Small intestine (tissue), 16 donors: ENCODE measurements around the gene FASTKD3. TPM values are rescaled to one million over a fixed set of nuclear protein-coding genes. Genes with fewer than 3 reads are reported as not detected.
A peak's percentile ranks its signal among the peaks of the same experiment; 100 is the strongest.
"Not testable (repeated sequence)": the region's sequence is repeated elsewhere in the genome, so short reads cannot be mapped to it uniquely, and the experiment has no call there.

Experiments
- DNase-seq, 2 donors: peaks; one replicate each; pipeline versions ENCODE4 v3.0.0 to v3.0.0-alpha.2; 2013
- FAIRE-seq: peaks from 2 replicates; lab custom pipeline; 2012; peaks lifted over from hg19 to GRCh38; lab: Jason Lieb, UNC
- H3K27ac ChIP-seq, 3 donors: one replicate each; pipeline ENCODE4 v1.5.1; 2013; ENCODE audit warnings: low read length in 2 of 3, mild to moderate bottlenecking in 2 of 3, control low read depth in 1 of 3, inconsistent platforms in 1 of 3, low read depth in 1 of 3, moderate library complexity in 1 of 3
- H3K27me3 ChIP-seq, 3 donors: one replicate each; pipeline ENCODE4 v1.6.1; 2013; ENCODE audit warnings: low read length in 3 of 3, inconsistent platforms in 1 of 3; ENCODE audit not compliant: control insufficient read depth in 3 of 3, insufficient read depth in 3 of 3
- H3K36me3 ChIP-seq, 3 donors: one replicate each; pipeline ENCODE4 v1.6.1; 2013; ENCODE audit warnings: low read length in 3 of 3, inconsistent platforms in 1 of 3, low read depth in 1 of 3, mild to moderate bottlenecking in 1 of 3, moderate library complexity in 1 of 3; ENCODE audit not compliant: control insufficient read depth in 3 of 3, insufficient read depth in 2 of 3
- H3K4me1 ChIP-seq, 3 donors: one replicate each; pipeline ENCODE4 v1.6.1; 2013; ENCODE audit warnings: low read length in 2 of 3, inconsistent platforms in 1 of 3, low read depth in 1 of 3, mild to moderate bottlenecking in 1 of 3, moderate library complexity in 1 of 3; ENCODE audit not compliant: control insufficient read depth in 3 of 3, insufficient read depth in 2 of 3
- H3K4me3 ChIP-seq, 3 donors: one replicate each; pipeline ENCODE4 v1.5.1; 2013; ENCODE audit warnings: low read length in 3 of 3, control low read depth in 1 of 3, inconsistent platforms in 1 of 3, low read depth in 1 of 3, mild to moderate bottlenecking in 1 of 3, moderate library complexity in 1 of 3
- H3K9me3 ChIP-seq, 2 donors: one replicate each; pipeline ENCODE4 v1.6.1; 2013; ENCODE audit warnings: low read depth in 1 of 2, low read length in 1 of 2; ENCODE audit not compliant: control insufficient read depth in 2 of 2, insufficient read depth in 1 of 2
- WGBS, 3 donors: extraction: QIAGEN DNeasy Blood & Tissue Kit; methylation state at CpG; one replicate each; pipeline ENCODE4 v1.1.7; 2013; 5-methylcytosine and 5-hydroxymethylcytosine counted together
- long read RNA-seq, 10 donors: transcript quantifications; one replicate each; lab custom pipeline, GENCODE V29; 2026
- polyA plus RNA-seq, 4 donors: library from polyadenylated mRNA; stranded (reverse) in 3 of 4; unstranded in 1 of 4; fragments of 200-250 nt in 3 of 4; fragments of 120-200 nt in 1 of 4; gene quantifications; one replicate each; pipeline versions ENCODE4 v1.2.1 to v1.2.3, GENCODE V29; 2013
- donor health status: healthy with polysubstance abuse.
- donor health status: control.
- donor health status: control.
- donor health status: Bipolar disorder and iron deficiency.
- donor health status: healthy.

The FASTKD3 gene
- polyA plus RNA-seq: 10 to 100 TPM; 11.7 to 28.9 (median 17.9) TPM
- long read RNA-seq, donor 1, partial matches to known transcripts: 0 of 4 reads
- long read RNA-seq, donor 1, other reads (novel, unspliced or antisense): 0 of 4 reads
- long read RNA-seq, donor 2, partial matches to known transcripts: 0 of 1 reads
- long read RNA-seq, donor 2, other reads (novel, unspliced or antisense): 0 of 1 reads
- long read RNA-seq, donor 3: 0 reads
- long read RNA-seq, donor 4: 0 reads
- long read RNA-seq, donor 5, partial matches to known transcripts: 0 of 1 reads
- long read RNA-seq, donor 5, other reads (novel, unspliced or antisense): 0 of 1 reads
- long read RNA-seq, donor 6: 0 reads
- long read RNA-seq, donor 7, partial matches to known transcripts: 0 of 3 reads
- long read RNA-seq, donor 7, other reads (novel, unspliced or antisense): 0 of 3 reads
- long read RNA-seq, donor 8: 0 reads
- long read RNA-seq, donor 9: 0 reads
- long read RNA-seq, donor 10, partial matches to known transcripts: 0 of 2 reads
- long read RNA-seq, donor 10, other reads (novel, unspliced or antisense): 0 of 2 reads

GRCh38 chr5:7868773-7869473, at the start of gene FASTKD3, which contains the start of gene MTRR:
Gene FASTKD3 (minus strand): TSS chr5:7869031. CDS start chr5:7868083, 948 bp downstream.
Gene MTRR (plus strand): TSS chr5:7869148. CDS start chr5:7870795, 1,647 bp downstream.
- no peaks in the 10 kb centered on the region for H3K27me3 ChIP-seq
- WGBS, 3 donors: 0 to 1% (median 0%) methylated on average over 74 to 83 of the region's 83 CpGs
- no peaks in the 10 kb centered on the region for H3K9me3 ChIP-seq
- peak within 1 kb of the TSS; percentile 83 to 91 (median 91) for H3K4me3 ChIP-seq
- peak; percentile 94 to 95 for DNase-seq
- H3K4me1 ChIP-seq: peaks cover 7 to 24% (median 11%) of the 10 kb centered on the region in 3 donors
- peaks cover 2 to 8% (median 2%) of the 10 kb centered on the region in 3 donors for H3K36me3 ChIP-seq
- H3K27ac ChIP-seq: peak within 1 kb of the TSS; percentile 49 to 88 (median 68)
- FAIRE-seq: no peak

GRCh38 chr5:7917130-7918123, 48.6 kb upstream of the FASTKD3 start:
- no peak for FAIRE-seq
- Histone ChIP-seq H3K36me3 (no peaks in the 10 kb centered on the region), H3K4me1 (no peaks in the 10 kb centered on the region), H3K27ac (peak overlapping the region in 1 of 3 donors; percentile 31), H3K27me3 (no peaks in the 10 kb centered on the region), H3K9me3 (peaks cover 0 to 2% of the 10 kb centered on the region in 2 donors), H3K4me3 (no peak overlapping the region)
- peak; percentile 20 to 58 for DNase-seq
- 30 to 63% (median 43%) methylated on average over 5 of the region's 5 CpGs for WGBS, 3 donors

DNA sequence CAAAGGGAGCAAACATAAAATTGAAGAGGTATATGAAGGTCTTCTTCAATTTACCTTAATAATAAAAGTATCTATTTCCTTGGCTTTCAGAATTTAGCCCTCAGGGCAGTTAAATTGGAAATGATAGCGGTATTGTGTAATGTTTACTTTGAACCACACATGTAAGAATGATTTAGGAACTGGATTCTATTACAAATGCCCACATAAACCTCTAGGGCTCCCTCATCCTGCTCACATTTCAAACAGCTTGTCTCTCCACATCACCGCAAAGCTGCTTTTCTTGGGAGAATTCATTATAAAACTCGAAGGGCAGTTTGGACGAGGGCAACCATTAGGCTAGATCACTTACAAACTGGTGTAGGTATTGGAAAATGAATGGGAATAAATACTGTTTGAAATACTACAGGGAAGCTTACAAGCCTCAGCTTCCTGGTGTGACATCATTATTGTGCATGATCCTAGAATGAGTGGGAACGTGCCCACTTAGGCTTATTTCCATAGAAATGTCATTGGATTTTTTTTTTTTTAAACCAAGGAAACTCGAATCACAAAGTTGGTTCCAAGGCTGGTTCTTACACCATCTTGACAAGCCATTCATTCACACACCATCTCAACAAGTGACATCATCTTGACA, 47.5 kb upstream of the FASTKD3 start:
- Histone ChIP-seq H3K27me3 (no peaks in the 10 kb centered on the region), H3K27ac (no peak overlapping the region), H3K9me3 (peaks cover 0 to 9% of the 10 kb centered on the region in 2 donors), H3K4me3 (no peak overlapping the region), H3K4me1 (no peaks in the 10 kb centered on the region), H3K36me3 (no peaks in the 10 kb centered on the region)
- FAIRE-seq (no peak), DNase-seq (no peak)
- WGBS, 3 donors: 81 to 85% (median 84%) methylated on average over 6 of the region's 6 CpGs

- DNase-seq, H3K36me3 ChIP-seq, H3K4me1 ChIP-seq, H3K27ac ChIP-seq, H3K27me3 ChIP-seq, FAIRE-seq, H3K4me3 ChIP-seq: not testable (repeated sequence)
- H3K9me3 ChIP-seq: peaks cover 0 to 15% of the 10 kb centered on the region in 2 donors
- WGBS, 3 donors: 88 to 91% (median 91%) methylated on average over 3 of the region's 3 CpGs
Measured at GRCh38 chr5:7911429-7911771, 42.6 kb upstream of the FASTKD3 start.

GRCh38 chr5:7910738-7911428, 42.1 kb upstream of the FASTKD3 start:
- no peaks in the 10 kb centered on the region for H3K27me3 ChIP-seq
- DNase-seq (no peak), FAIRE-seq (no peak)
- peaks cover 0 to 9% (median 0%) of the 10 kb centered on the region in 3 donors for H3K36me3 ChIP-seq
- H3K9me3 ChIP-seq: peaks cover 0 to 15% of the 10 kb centered on the region in 2 donors
- no peak overlapping the region for H3K27ac ChIP-seq
- no peaks in the 10 kb centered on the region for H3K4me1 ChIP-seq
- WGBS, 3 donors: 92 to 97% (median 97%) methylated on average over 2 of the region's 2 CpGs
- no peak overlapping the region for H3K4me3 ChIP-seq

DNA sequence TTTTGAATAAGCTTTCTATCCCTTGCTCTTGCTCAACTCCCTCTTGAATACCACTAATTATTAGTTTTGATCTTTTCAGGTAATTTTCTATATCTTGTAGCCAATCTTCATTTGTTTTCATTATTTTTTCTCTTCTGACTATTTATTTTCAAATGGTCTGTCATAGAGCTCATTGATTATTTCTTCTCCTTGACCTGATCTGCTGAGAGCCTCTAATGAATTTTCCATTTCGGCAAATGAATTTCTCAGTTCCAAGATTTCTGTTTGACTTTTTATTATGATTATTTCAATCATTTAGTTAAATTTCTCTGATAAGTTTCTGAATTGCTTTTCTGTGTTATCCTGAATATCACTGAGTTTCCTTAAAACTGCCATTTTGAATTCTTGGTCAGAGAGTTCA, 39.5 kb upstream of the FASTKD3 start:
- H3K27ac ChIP-seq: no peak overlapping the region
- no peaks in the 10 kb centered on the region for H3K4me1 ChIP-seq
- 97 to 100% (median 100%) methylated on average over 1 of the region's 1 CpG for WGBS, 3 donors
- no peak overlapping the region for H3K4me3 ChIP-seq
- FAIRE-seq (no peak), DNase-seq (no peak)
- peaks cover 2 to 9% (median 3%) of the 10 kb centered on the region in 3 donors for H3K36me3 ChIP-seq
- no peaks in the 10 kb centered on the region for H3K27me3 ChIP-seq
- peaks cover 0 to 15% of the 10 kb centered on the region in 2 donors for H3K9me3 ChIP-seq

DNA sequence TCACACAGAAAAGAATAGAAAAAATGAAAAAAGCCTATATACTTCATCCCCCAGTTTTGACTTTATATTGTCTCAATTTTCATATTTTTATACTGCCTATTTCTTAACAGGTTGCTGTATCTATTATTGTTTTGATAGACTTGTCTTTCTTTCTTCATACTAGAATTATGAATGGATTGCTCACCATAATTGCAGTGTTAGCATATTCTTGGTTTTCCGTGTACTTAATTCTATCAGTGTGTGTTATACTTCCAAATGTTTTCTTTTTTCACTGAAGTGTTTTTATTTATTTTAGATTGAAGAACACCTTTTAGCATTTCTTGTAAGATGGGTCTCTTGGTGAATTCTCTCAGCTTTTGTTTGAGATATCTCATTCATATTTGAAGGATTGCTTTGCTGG, 38.8 kb upstream of the FASTKD3 start:
- Histone ChIP-seq H3K4me1 (no peaks in the 10 kb centered on the region), H3K4me3 (no peak overlapping the region), H3K36me3 (peaks cover 2 to 9% (median 7%) of the 10 kb centered on the region in 3 donors), H3K27ac (no peak overlapping the region), H3K9me3 (peaks cover 0 to 15% of the 10 kb centered on the region in 2 donors), H3K27me3 (no peaks in the 10 kb centered on the region)
- DNase-seq (no peak), FAIRE-seq (no peak)
- WGBS, 3 donors: 96 to 98% (median 98%) methylated on average over 1 of the region's 1 CpG
